Smooth muscle cell of trachea (primary cell): ENCODE results near the gene MMP21. TPM values are rescaled to one million over a fixed set of nuclear protein-coding genes. Genes with fewer than 3 reads are reported as not detected.

Experiments used
- total RNA-seq: library from RNA; depleted of rRNA; stranded (reverse); fragments of >200 nt; gene quantifications from 2 replicates; pipeline ENCODE4 v1.2.1, GENCODE V29; 2014

Gene MMP21, protein sequence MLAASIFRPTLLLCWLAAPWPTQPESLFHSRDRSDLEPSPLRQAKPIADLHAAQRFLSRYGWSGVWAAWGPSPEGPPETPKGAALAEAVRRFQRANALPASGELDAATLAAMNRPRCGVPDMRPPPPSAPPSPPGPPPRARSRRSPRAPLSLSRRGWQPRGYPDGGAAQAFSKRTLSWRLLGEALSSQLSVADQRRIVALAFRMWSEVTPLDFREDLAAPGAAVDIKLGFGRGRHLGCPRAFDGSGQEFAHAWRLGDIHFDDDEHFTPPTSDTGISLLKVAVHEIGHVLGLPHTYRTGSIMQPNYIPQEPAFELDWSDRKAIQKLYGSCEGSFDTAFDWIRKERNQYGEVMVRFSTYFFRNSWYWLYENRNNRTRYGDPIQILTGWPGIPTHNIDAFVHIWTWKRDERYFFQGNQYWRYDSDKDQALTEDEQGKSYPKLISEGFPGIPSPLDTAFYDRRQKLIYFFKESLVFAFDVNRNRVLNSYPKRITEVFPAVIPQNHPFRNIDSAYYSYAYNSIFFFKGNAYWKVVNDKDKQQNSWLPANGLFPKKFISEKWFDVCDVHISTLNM
- 0.17 TPM in 1 of 2 replicates, not detected in the other for total RNA-seq

DNA sequence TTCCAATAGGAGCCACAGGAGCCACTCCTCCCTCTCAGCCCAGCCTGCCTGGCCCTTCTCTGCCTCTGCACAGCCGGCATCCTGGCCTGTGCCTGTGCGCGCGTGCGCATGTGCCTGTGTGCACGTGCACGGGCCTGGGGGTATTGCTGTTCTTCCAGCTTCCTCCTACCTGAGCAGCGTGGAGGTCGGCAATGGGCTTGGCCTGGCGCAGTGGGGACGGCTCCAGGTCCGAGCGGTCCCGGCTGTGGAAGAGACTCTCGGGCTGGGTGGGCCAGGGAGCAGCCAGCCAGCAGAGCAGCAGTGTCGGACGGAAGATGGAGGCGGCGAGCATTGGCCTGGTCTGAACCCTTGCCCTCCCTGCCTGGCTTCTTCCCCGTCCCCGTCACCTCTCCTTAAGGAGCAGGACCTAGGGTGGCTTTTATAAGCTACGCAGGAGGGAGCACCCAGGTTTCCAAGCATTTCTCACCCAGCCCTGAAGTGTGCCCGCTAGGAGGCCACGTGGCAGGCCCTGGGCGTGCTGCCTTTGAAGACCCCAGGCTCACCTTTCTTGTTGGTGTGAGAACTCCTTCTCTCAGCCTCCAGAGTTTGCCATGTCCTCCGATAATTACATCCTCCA lies at the start of gene MMP21:
Gene MMP21 (minus strand): TSS at position 331 of the 616 bp plus-strand sequence. CDS start 0 bp downstream, at position 331.

DNA sequence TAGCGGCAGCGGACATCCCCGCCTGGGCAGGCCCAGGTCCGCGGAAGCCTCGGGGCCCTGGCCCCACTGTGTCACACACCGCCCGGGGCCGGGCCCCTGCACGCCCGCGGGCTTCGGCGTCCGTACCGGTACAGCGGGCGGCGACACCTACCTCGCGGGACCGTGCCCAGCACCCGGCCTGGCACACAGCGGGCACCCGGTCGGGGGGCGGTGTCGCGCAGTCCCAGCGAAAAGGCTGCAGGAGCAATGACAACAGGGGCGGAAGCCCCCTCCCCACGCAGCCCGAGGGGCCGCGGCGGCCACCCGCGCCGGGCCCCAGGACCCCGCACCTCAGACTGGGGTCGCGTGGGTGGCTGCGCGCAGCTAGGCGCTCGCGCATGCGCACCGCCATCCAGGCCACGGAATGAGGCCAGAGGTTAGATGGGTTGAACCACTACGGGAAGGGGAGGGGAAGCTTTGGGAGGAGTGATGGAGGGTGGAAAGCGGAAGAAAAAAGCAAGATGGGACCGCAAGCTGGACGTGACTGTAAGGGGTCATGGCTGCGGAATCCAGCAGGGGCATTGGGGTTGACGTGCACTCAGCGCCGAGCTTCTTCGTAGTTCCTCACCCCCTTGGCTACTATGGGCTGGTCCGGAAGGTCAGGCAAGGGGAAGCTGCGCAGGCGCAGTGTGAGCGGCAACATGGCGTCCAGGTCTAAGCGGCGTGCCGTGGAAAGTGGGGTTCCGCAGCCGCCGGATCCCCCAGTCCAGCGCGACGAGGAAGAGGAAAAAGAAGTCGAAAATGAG lies 47.4 kb upstream of the MMP21 start, which contains the start of the genes BCCIP and UROS:
Gene BCCIP (plus strand): TSS at position 669 of the 785 bp plus-strand sequence. CDS start 12 bp downstream, at position 681.
Gene UROS (minus strand): TSS at position 381 of the 785 bp plus-strand sequence. CDS start 6,759 bp downstream, outside the sequence.

DNA sequence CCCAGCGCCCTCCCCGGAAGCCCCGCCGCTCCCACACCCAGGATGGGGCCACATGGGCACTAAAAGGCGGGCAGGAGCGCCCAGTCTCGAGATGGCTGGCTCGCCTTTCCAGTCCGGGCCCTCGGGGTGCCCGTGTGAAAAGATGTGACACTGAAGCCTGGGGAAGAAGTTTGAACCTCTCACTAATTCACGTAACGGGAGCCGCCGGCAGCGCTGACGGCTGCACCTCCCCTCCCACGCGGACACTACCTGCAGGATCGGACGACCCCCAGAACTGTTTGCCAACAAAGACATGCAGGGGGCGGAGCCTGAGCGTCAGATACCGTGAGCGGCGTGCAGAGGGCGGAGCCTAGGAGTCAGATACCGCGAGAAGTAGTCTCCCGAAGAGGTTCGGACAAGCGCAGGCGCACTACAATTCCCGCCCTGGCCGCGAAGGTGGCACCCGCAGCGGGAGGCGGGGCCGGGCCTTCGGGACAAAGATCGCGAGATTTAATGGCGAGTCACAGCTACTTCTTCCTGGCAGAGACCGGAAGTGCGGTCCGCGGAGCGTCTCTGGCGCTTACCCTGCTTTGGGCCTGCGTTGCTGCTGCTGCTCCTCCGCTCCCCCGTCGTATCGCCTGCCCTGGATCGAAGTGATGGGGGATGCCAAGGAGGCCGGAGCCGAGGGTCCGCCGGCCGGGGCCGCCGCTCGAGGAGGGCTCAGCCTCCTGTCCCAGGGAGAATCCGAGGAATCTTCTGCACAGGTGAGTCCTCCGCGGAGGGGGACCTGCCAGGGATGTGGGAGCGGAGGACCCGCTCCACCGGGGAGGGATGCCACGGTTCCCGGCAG lies 56.2 kb downstream of the MMP21 start, which contains the start of gene EDRF1:
Gene EDRF1 (plus strand): TSS at position 537 of the 829 bp plus-strand sequence. CDS start 99 bp downstream, at position 636.

Other genes with a start within 250 kb of the MMP21 start
- gene TEX36, start 92.7 kb downstream of the MMP21 start, total RNA-seq = 0.44 TPM in 1 of 2 replicates, not detected in the other
- gene EDRF1, start 56.1 kb downstream of the MMP21 start, total RNA-seq = 21.0 and 27.9 TPM in 2 replicates
- 65.8 and 80.7 TPM in 2 replicates for gene UROS, start 47.4 kb upstream of the MMP21 start, total RNA-seq
- 28.8 and 55.6 TPM in 2 replicates for gene BCCIP, start 47.7 kb upstream of the MMP21 start, total RNA-seq
- gene DHX32, start 105.5 kb upstream of the MMP21 start, total RNA-seq = 28.9 and 34.5 TPM in 2 replicates
- gene FANK1, start 120.7 kb upstream of the MMP21 start, total RNA-seq = 1.3 and 3.1 TPM in 2 replicates